ENCODE results near the gene MBP.

The MBP gene

DNA sequence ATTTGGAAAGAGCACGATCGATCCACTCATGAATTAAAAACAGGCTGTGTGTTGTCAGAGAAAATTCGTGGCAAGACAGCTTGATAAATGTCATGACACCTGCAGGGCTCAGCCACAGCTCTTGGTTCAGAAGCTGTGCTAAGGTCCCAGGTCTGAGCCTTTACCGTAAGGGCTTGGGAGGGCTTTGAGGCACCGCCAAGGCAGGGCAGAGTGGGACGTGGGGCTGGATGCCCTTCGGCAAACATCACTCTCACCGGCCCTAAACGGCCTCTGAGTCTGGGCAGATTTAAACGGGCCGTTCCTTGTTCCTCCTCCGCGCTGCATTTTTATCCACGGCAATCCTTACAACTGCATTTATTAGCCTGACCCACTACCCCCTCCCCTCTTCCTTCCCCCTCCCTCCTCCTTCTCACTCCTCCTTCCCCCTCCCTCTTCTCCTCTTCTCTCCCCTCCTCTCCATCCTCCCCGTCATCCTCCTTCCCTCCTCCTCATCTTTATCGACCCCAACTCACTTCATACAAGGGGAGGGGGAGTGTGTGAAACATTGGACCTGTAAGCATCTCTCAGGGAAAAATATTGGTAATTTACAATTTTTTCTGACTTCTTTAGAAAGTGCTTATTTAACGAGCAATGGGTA lies 33.9 kb downstream of the MBP start:
- no peak for DNase-seq

DNA sequence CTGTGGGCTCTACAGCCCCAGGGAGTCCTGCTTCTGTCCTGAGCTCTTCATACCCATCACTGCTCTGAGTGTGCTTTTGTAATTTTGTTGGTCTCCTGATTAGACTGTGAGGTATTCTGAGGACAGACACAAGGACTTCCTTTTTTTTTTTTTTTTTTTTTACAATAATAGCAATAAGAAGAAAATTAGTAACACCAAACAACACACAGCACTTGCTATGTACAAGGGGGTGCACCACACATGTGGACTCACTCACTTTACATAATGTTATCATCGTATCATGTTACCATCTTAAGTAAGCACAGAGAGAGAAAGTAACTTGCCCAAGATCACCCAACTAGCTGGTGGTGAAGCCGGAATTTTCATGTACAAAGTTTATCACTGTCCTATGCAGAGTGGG lies 34.6 kb downstream of the MBP start:
- no peak for DNase-seq

DNA sequence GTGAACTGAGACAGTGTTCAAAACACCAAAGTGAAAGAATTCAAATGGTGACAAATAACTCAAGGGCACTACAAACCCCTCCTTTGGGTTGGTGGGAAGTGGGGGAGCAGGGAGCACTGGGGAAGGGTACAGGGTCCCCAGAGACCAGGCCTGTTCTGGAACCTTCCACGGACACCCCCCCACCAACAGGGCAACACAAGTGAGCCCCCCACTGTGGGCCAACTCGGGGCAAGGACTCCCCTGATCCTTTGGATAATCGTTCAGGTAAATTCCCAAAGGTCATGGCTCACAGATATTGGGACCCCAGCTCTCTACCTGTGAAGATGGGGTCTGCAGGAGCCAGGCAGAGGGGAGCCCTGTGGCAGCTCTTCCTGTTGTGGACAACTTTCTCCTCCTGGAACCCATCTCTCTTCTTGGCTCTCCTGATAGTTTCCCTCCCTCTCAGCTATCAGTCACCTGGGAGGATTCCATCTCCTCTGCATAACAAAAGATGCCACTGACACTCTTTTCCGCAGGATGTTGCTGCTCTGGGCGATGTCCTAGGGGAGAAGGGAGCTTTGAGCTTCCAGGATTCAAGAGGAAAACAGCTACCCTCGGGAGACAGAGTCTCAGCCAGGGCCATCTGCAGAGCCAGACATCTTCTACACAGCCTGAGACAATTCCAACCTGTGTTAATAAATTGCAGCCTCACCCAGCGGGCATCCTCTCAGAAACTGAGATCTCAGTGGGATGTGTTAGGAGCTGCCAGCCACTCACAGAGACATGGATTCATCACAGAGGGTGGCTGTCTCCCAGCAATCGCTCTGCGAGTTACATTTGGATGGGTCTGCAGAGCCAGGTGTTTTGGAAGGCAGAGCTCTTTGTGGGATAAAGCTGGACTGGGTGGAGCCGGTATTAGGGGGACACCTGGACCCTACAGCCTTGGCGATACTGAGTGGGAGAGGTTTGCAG lies 35.4 kb downstream of the MBP start:
- DNase-seq, result no peak

DNA sequence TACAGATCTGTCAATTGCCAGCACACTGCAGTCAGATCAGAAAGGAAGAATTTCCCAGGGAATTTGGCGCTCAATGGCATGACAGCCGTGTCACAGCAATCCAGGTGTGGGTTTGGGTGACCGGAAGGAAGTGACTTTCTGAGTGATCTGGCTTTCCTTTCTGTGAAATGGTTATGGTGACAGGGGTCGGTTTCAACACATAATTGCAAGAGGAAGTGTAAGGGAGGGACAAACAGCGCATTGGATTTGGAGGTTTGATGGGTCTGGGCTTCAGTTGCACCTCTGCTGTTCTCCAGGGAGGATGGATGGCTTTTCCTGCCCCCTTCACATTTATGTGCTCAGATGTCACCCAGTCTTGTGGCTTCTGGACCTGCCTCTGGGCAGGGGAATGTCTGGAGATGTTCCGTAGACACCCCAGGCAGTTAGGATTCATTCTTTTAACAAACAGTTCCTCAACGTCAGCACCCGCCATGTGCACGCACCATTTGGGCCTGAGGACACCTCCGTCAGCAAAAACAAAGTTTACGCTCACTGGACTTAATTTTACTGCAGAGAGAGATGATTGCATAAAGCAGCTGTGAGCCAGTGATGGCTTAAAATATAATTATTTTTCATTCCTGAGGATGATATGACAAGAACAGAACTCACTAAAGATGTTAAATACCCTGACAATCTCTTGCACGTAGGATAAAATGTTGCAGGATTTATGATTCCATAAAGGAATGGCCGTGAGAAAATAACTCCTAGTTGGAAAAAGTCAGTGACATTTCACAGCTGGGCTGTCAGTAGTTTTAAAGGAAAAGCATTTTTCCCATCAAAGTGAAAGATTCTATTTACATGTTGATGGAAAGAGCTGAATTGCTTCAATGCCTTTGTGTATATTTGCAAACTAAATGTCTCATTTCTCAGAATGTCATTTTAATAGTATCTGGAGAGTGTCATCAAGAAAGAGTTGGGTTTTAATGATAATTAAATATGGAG lies 36.9 kb downstream of the MBP start:
- no peak for DNase-seq

DNA sequence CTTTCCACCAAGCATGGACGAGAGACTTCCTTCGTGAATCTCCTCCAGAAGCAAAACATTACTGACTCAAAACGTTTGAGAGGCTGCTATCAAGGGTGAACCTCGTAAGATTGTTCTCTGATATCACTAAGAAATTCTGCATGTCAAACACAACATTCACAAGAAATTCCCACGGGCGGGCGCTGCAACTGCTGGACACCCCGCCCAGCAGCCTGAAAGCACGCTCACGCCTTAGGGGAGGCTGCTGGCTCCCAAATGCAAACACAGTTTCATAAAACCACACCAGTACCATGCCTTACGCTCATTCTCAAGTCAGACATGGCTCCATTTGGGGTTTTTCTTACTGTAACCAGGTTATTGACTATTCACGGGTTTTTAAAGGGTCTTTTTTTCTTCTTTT lies 39.0 kb downstream of the MBP start:
- DNase-seq, result no peak

DNA sequence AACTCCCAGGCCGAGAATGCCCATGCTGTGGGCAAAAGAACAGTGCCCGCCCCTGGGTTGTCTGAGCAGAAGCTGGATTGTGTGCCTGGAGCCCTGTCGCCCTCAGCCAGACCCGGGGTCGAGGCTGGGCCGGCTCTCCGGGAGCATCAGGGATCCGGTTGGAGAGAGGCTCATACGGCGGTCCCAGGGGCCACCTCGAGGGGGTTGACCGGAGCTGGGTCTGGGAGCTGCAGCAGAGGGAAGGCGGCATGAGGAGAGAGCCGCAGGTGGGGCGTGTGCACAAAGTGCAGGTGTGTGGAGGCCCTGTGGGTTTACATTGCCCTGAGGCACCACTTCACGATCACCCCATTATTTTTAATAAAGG lies 39.5 kb downstream of the MBP start:
- no peak for DNase-seq

DNA sequence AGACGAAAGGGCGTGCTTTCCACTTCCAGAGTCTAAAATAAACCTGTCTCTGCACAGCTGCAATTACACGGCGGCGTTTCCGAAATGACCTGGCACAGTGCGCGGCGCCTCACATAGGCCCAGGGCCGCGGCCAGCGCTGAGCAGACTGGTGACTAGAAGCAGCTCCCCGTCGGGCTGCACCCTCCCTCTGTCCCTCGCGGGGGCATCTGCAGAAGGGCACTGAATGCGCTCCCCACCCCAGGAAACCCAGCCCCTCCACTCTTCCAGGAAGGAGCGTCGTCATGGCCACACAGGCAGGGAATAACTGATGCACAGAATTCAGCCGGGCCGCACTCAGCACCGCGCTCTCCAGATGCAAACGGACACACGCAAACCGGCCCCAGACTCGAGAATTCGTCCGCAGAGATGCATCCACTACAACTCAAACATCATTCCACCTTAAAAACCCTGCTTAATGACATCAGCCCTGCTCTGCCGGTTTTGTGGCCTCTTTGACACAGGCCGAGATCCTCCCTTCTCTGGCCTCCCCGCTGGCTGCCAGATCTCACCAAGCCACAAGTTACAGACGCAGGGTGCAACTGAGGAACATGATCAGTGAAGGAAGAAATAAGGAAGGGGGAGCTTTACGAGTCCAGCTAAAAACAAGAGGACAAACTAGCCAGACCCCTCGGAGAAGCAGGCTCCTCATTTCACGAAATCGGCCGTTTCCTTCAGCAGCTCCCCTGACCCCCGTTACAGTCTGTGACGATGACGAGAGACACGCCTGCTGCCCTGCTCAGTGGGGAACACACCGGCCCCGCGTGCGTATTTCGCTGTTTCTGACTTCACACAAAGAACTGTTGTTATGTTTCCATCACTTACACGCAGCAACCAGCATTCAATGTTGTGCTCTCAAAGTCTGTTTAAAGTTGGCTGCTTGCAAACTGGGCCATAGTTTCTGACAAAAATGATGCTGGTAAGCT lies 40.2 kb downstream of the MBP start:
- no peak for DNase-seq

DNA sequence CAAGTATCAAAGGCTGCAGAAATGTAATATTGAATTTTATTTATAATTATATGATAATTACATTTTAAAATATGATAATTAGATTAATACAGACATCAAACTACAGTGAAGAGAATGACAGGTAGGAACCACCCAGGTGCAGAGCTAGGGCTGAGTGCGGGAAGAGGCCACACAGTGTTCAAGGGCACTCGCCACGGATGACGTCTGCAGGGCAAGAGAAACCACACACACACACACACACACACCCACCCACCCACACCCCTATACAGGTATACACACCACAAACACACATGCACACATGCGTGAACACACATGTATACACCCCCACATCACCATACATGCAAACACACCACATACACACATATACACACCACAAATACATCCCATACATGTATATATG lies 41.2 kb downstream of the MBP start:
- no peak for DNase-seq

DNA sequence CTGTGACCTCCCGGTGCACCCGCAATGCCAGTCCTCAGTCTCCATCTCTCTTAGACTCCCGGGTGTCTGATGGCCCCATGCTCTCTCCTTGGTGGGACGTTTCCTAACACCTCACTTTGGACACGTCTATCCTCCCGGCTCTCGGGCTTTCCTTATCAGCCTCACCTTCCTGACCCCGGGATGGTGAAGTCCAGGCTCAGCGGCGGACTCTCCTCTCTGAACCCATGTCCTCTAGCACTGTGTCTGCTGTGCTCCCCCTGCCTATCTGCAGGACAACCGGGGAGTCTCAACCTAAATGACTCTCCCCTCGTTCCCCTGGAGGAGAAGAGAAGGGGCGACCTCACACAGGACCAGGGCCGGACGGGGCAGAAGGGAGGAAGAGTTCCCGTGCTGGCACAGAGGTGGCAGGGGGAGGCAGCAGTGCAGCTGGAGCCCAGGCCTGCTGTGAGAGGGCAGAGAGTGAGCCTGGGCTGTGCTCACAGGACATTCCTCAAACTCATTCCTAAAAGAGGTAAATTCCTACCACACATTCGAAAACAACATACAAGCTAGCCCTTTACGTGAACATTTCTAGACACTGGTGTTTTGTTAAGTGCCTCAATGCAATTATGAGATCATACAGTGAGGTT lies 41.9 kb downstream of the MBP start:
- DNase-seq, result no peak

DNA sequence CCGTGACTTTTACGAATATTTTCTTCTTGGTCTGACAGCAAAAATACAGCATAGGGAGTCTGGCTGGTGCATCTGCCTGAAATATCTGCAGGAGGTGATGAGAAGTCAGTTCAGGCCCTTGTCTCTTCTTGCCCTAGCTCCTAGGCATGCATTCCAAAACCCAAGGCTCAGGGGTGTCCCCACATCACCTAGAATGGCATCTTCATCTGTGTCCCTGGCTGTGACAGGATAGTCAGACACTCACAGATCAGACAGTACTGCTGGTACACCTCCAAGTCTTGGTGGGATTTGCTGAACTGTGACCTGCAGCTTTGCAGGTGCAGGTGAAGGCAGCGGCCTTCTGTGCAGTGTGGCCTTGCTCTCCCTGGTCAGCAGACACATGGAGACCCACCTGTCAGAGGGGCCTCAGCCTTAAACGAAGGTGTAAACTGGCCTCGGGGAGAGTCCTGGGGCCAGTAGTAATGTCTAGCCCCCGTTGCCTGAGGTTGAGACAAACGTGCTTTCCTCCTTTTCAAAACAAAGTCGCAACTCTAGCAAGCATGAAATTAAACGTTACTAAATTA lies 42.8 kb downstream of the MBP start:
- no peak for DNase-seq

DNA sequence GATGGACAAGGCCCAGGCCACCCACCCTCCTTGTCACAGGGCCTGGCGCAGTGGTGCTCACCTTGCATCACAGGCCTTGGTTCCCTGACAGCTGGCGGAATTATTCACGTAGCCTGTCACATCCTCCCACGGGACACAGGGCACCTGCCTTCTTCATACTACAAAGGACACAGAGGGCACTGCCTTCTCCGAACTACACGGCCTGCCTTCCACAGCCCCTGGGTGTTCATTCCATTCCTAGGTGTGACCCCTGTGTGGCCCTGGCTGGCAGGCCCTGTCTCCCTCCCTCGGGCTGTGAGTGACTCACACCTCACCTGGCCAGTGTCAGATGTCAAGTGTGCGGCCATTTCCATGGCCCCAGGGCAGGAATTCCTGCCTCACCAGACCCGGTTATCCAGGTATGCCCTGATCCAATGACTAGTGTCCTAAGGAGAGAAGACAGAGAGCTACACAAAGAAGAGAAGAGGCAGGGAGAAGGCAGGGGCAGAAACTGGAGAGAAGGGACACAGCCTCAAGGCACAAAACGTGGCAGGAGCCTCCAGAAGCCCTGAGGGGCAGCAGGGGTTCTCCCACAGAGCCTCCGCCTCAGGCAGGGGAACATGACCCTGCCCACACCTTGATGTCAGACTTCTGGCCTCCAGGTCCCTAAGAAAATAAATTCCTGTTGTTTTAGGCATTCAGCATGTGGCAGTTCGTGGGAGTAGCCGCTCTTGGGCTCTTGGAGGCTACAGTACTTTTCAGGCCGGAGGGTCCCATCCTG lies 43.4 kb downstream of the MBP start:
- DNase-seq, result no peak

DNA sequence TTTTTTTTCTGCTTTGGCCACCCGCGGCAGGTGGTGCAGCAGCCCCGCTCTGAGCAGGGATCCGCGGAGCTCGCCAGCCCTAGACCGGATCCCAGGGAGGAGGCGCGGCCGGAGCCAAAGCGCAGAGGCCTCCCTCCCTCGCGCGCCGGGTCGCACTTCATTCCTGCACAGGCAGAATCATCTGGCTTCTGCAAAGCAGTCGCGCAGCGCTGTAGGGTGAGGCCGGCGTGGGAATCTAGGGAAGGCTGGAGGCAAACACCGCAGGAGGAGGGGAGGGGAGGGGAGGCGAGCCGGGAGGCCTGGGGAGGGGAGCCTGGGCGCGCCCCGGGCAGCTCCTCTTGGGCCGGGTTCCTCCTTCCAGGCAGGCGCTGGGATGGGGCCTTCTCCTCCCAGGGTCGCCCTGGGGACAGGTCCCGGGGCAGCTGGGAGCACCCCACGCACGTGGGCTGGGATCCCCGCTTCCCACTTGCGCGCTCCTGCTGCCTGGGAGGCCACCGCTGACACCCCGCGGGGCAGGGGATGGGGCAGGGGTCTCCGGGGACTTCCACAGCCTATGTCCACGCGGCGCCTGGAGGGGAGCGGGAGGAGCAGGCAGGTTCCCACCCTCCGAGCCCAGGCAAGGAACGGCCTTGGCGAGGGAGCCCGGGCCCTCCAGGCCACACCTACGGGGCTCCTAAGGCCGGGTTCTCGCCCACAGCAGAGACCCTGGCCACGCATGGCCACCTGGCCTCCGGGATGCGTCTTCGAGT lies 45.0 kb downstream of the MBP start:
- DNase-seq, result no peak

DNA sequence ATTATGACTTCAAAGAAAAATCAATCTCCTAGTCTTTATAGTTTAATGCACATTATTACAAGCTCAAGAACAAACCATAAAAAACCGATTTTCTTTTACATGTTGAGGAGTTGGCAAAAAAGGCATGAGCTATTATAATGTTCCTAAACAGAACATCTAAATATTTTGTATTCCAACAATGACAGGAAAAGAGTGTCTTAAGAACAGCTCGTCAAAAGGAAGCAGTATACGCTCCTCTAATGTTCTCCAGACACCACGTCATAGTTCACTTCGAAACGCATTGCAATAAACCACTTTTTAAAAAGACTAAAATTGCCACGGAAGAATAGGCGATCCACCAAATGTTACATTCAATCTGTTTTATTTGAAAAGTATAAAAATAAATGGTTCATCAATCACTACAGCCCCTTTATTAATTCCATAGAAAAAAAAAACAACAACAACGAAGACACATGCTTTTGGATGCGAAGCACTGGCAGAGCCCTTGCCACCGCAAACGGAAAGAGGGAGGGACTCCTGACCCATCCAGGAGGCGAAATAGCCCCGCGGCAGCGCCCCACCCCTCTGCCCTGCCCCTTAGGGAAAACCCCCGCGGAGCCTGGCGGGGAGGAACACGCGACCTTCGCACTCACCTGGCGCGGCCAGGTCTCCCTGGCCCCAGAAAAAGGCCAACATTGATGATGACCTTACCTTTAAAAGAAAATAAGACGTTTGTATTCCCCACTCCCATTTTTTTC lies 45.8 kb downstream of the MBP start:
- DNase-seq, result no peak

DNA sequence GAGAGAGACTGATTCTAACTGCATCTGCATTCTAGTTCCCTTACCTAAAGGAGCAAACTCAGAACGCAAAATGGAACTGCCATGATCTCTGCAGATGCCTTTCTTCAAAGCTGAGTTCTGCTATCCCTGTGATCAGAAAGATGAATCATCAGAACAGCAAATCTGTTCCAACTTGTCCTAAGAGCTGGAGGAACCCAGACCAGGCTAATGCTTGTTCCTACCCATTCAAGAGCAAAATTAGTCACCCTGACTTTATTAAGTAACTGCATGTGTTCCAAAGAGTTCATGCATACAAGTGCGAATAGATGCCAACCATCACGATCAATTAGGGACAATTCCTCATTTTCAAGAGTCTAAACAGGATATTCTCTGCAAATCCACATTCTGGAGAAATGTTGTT lies 46.5 kb downstream of the MBP start:
- no peak for DNase-seq

DNA sequence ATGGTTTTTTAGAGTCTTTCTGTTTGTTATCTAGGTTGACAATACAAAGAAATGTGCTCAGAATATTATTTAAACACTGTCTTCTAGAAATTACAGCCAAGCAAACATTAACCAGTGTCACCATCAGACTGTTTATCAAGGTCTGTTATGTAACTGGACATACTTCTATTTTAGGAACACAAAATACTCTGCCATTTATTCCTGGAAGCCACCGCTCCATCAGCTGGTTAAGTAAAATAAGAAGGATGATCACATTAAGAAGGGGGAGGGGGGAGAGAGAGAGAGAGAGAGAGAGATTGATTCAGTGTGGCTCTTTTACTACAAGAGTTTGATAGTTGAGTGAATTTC lies 47.9 kb downstream of the MBP start:
- DNase-seq, result no peak

DNA sequence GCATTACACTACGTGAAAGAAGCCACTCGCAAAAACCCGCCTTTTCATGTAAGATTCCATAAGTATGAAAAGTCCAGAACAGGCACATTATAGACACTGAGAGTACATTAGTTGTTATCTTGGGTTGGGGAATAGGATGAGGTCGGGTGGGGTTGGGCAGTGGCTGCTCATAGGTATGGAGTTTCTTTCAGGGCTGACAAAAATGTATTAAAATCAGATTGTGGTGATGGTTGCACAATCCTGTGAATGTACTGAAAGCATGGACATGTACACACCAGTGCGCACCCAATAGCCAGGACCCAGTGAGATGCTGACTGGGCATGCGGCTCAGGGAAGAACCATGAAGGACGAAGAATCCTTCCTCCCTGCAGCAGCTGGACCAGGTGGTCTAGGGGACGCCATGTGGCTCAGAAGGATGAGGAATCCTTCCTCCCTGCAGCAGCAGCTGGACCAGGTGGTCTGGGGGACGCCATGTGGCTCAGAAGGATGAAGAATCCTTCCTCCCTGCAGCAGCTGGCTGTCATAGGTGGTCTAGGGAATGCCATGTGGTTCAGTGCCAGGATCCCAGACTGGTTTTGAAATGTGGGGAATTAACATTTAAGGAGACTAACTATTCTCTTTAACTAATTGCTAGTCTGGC lies 50.1 kb downstream of the MBP start:
- no peak for DNase-seq

DNA sequence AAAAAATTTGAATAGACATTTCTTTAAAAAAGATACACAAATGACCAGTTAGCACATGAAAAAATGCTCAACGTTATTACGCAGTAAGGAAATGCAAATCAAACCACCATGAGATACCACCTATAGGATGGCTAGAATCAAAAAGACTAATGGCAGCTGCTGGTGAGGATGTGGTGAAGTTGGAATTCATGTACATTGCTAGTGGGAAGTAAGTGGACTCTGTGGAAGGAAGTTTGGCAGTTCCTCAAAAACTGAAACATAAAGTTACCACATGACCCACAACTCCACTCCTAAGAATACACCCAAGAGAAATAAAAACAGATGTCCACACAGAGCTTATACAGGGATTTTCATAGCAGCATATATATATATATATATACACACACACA lies 51.2 kb downstream of the MBP start:
- no peak for DNase-seq

DNA sequence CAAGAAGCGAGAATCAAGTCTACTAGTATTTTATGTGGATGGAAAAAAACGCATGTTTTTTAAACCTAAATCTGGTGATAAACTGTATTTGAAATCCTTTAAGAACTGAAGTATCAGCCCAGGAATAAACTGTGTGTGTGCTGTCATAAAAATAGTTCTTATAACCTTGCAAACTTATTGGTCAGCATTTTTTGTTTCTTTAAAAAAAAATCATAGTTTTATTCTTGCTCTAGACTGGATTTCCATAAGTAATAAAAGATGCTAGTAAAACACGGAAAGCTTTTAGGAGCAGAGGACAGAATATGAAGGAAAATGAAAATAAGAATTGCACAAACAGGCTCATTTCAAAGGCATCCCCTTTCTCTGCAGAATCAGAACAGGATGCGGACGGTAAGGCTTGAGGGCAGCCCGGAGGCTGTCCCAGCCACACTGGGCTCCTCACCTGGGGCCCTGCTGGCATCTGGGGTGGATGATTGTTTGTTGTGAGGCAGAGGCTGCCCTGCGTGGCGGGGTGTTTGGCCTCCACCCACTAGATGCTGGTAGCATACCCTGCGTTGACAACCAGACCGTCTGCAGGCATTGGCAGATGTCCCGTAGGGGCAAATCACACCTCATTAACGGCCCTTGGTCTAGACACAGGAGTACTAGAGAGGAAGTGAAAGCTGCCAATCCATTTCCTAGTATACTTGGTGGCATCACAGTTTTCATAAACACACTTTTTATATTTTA lies 52.5 kb downstream of the MBP start:
- DNase-seq, result no peak

All from NCI-H2171 (cell line).